Mucosa of descending colon (tissue), 3 donors: ENCODE data around the gene SPATA2. TPM values are rescaled to one million over a fixed set of nuclear protein-coding genes. Genes with fewer than 3 reads are reported as not detected.

Experiments used
- ATAC-seq: fragments of 200-7000 bp; cut with Tn5 transposase; one replicate; pipeline ENCODE4 v1.9.1; 2020; ENCODE audit warnings: mild to moderate bottlenecking, moderate library complexity
- DNase-seq, 3 donors: peaks; one replicate each; pipeline ENCODE4 v3.0.0-alpha.2; 2020
- H3K36me3 ChIP-seq: fragments of 200-600 bp; one replicate; pipeline ENCODE4 v1.8.0; 2021; ENCODE audit warnings: low read depth, mild to moderate bottlenecking
- H3K4me1 ChIP-seq: fragments of 200-600 bp; one replicate; pipeline ENCODE4 v1.8.0; 2021; ENCODE audit warnings: low read depth, mild to moderate bottlenecking
- H3K4me3 ChIP-seq: fragments of 200-600 bp; one replicate; pipeline ENCODE4 v1.8.0; 2021; ENCODE audit warnings: mild to moderate bottlenecking
- H3K9me3 ChIP-seq: fragments of 200-600 bp; one replicate; pipeline ENCODE4 v1.8.0; 2021; ENCODE audit warnings: mild to moderate bottlenecking
- intact Hi-C, 2 donors: fragments of 100-400 bp; cut with DNase I in 1 of 2; cut with micrococcal nuclease in 1 of 2; formaldehyde crosslinking; loops; one replicate each; pipeline versions ENCODE4 v1.11.0 to v1.11.1; 2022; cut with DNase I, micrococcal nuclease
- total RNA-seq, 3 donors: library from RNA; stranded (reverse); fragmentation: NEBNext Ultra II Directional in 2 of 3; extraction: Animal tissue kit (Norgen Biotek cat#: 25700) in 2 of 3; gene quantifications; one replicate each; pipeline versions ENCODE4 v1.2.1 to v1.2.4, GENCODE V29; 2021 to 2023
- TF ChIP-seq, protein P1 (sequence below): fragments of 200-600 bp; IDR thresholded peaks from one replicate; pipeline ENCODE4 v1.8.0; 2022; ENCODE audit warnings: antibody characterized with exemption, mild to moderate bottlenecking
- donor health status: DM: no; HTN: no; CAD: no; lungs with moderate emphysema.
- donor health status: DM: no; HTN: no; CAD: no.
- donor health status: DM: no; HTN: yes; CAD: no.

Gene SPATA2
- total RNA-seq, 3 donors from 2014 or later, result 16.2 to 24.1 (median 20.2) TPM

DNA sequence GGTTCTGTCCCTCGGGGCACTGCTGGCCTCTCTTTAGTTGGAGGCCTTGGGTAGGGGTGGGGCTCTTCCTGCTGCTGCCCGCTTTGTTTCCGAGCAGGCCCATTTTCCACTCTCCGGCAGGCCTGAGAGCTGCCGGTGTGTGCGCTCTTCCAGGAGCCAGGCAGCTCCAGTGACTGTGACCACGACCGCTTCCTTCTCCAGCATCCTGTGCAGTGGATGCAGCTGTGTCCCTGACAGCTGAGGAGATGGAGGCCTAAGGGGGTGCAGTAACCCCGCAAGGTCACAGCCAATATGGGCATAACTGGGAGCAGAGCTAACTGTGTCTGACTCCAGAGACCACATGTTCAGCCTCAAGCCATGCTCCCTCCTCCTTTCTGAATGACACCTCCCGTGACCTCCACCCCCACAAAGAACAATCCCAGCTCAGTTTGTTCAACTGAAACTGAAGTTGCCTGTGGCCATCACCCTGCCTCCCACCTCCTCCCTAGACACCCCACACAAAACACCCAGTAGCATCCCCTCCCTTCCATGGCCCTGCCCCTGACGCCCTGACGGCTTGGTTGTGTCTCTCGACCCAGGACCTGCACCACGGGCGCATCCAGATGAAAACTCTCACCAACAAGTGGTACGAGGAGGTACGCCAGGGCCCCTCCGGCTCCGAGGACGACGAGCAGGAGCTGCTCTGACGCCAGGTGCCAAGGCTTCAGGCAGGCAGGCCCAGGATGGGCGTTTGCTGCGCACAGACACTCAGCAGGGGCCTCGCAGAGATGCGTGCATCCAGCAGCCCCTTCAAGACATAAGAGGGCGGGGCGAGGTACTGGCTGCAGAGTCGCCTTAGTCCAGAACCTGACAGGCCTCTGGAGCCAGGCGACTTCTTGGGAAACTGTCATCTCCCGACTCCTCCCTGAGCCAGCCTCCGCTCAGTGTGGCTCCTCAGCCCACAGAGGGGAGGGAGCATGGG lies 27.8 kb downstream of the SPATA2 start:
- H3K4me1 ChIP-seq, result peaks cover 6% of the 10 kb centered on the region
- no peaks in the 10 kb centered on the region for H3K36me3 ChIP-seq
- TF ChIP-seq, protein P1, sequence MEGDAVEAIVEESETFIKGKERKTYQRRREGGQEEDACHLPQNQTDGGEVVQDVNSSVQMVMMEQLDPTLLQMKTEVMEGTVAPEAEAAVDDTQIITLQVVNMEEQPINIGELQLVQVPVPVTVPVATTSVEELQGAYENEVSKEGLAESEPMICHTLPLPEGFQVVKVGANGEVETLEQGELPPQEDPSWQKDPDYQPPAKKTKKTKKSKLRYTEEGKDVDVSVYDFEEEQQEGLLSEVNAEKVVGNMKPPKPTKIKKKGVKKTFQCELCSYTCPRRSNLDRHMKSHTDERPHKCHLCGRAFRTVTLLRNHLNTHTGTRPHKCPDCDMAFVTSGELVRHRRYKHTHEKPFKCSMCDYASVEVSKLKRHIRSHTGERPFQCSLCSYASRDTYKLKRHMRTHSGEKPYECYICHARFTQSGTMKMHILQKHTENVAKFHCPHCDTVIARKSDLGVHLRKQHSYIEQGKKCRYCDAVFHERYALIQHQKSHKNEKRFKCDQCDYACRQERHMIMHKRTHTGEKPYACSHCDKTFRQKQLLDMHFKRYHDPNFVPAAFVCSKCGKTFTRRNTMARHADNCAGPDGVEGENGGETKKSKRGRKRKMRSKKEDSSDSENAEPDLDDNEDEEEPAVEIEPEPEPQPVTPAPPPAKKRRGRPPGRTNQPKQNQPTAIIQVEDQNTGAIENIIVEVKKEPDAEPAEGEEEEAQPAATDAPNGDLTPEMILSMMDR, result no peak
- intact Hi-C loops, result no loop called here
- H3K9me3 ChIP-seq, result no peaks in the 10 kb centered on the region
- DNase-seq (no peak), ATAC-seq (no peak)
- no peak overlapping the region for H3K4me3 ChIP-seq

DNA sequence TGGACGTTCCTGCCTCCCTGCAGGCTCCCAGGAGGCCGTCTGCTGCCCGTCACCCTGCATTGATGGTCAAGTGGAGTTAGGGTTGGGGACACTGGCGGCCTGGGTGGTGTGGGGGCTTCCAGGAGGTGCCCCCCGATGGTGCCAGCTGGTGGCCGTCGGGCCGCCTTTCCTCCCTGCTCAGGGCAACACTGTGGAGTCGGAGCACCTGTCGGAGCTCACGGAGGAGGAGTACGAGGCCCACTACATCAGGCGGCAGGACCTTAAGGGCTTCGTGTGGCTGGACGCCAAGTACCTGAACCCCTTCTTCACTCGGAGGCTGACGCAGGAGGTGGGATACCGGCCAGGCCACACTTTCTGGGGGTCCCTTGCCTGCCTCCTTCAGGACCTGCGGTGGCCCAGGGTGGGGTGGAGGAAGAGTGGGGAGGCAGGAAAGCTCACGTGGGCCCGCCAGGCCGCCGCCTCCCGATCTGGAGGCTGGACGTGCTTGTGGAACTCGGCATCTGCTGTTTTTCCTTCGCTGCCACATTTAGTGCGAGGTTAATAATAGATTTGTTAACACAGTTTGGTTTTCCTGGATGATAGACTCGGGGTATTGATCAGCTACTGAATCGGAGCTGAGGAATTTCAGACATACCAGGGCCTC lies 28.6 kb downstream of the SPATA2 start:
- Histone ChIP-seq H3K9me3 (no peaks in the 10 kb centered on the region), H3K4me1 (peaks cover 6% of the 10 kb centered on the region), H3K36me3 (no peaks in the 10 kb centered on the region), H3K4me3 (no peak overlapping the region)
- DNase-seq (no peak), ATAC-seq (no peak)
- TF ChIP-seq, protein P1, result no peak
- intact Hi-C loops, result no loop called here

DNA sequence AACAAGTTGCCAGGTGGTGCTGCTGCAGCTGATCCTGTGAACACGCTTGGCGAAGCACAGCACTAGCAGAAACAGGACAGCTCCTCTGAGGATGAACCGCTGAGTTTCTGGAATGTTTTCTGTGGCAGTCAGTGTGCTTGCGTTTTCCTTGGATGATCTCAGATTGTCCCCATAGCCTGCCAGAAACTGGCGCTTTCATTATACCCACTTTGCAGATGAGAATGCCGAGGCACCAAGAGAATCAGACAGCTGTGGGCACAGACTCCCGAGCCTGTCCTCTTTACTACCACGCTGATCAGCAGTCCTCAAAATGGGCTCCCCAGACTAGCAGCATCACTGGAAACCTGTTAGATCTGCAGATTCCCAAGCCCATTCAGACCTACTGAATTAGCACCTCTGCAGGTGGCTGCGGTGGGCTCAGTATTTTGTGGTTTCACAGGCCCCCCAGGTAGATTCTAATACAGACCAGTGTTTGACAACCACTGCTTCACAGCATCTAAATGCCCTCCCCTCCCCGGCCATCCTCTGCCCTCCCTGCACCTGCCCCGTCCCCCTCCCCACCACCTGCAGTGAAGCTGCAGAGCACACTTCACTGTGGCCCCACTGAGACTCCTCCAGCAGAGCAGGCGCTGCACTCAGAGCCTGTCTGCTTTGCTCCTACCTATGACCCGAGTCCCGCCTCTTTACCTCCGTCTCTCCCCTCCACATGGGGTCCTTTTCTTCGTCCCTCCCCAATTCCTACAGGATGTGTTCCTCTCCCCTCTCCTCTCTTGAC lies 29.6 kb downstream of the SPATA2 start:
- intact Hi-C loops, result no loop called here
- peaks cover 6% of the 10 kb centered on the region for H3K4me1 ChIP-seq
- TF ChIP-seq, protein P1, result no peak
- no peak overlapping the region for H3K4me3 ChIP-seq
- H3K36me3 ChIP-seq, result no peaks in the 10 kb centered on the region
- DNase-seq (no peak), ATAC-seq (no peak)
- H3K9me3 ChIP-seq, result no peaks in the 10 kb centered on the region

DNA sequence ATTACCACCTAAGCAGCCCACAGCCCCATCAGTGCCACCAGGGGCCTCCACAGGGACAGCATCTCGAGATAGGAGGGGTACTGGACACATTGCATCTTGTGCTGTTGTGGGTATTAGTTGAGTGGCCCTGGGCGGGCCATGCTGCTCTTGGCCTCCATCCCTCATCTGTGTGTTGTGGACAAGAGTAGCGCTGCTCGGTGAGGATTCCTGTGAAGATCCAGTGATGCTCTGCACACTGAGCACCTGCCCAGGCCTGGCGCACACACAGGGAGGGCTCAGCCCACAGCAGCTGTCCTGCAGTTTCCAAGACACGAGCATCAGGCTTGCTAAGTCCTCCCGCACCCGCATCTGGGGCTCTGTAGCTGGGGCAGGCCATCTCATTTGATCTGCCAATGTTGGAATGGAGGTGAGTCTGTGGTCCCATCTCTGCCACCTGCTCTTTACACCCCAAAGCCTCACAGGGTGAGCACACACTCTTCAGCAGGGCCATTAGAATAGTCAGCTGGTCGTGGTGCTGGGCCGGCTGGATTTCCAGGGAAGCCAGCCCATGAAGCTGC lies 32.0 kb downstream of the SPATA2 start:
- DNase-seq, result no peak
- intact Hi-C loops, result no loop called here
- TF ChIP-seq, protein P1, result no peak
- Histone ChIP-seq H3K4me3 (no peak overlapping the region), H3K36me3 (no peaks in the 10 kb centered on the region), H3K4me1 (no peaks in the 10 kb centered on the region), H3K9me3 (no peaks in the 10 kb centered on the region)
- no peak for ATAC-seq
